ENCODE measurements around the gene MGMT. TPM values are rescaled to one million over a fixed set of nuclear protein-coding genes. Genes with fewer than 3 reads are reported as not detected.

Gene MGMT
- total and polyA plus RNA-seq, 9 of the 15 experiments (the other 6 are each of a cell fraction or from before 2014, with no cell fraction given) = 0.03 to 0.29 (median 0.11) TPM; not detected in 4

- TF ChIP-seq FOXK1 (CRISPR knock-in tag; IDR thresholded peaks at IDR 0.05; ENCODE audit: borderline replicate concordance) (no peak), NBN (IDR thresholded peaks at IDR 0.05; ENCODE audit: low read depth) (no peak), GTF2F1 (IDR thresholded peaks at IDR 0.05; ENCODE audit: low read depth, low read length) (no peak), MIER1 (IDR thresholded peaks at IDR 0.05; ENCODE audit: low read depth) (no peak), RBM17 (IDR thresholded peaks at IDR 0.05; ENCODE audit: borderline replicate concordance, low read depth, low read length) (no peak), ZNF583 (CRISPR knock-in tag; IDR thresholded peaks at IDR 0.05) (no peak), BCOR (IDR thresholded peaks at IDR 0.05) (no peak)
Measured at GRCh38 chr10:129520440-129521080, 53.5 kb downstream of the MGMT start (continued).

DNA sequence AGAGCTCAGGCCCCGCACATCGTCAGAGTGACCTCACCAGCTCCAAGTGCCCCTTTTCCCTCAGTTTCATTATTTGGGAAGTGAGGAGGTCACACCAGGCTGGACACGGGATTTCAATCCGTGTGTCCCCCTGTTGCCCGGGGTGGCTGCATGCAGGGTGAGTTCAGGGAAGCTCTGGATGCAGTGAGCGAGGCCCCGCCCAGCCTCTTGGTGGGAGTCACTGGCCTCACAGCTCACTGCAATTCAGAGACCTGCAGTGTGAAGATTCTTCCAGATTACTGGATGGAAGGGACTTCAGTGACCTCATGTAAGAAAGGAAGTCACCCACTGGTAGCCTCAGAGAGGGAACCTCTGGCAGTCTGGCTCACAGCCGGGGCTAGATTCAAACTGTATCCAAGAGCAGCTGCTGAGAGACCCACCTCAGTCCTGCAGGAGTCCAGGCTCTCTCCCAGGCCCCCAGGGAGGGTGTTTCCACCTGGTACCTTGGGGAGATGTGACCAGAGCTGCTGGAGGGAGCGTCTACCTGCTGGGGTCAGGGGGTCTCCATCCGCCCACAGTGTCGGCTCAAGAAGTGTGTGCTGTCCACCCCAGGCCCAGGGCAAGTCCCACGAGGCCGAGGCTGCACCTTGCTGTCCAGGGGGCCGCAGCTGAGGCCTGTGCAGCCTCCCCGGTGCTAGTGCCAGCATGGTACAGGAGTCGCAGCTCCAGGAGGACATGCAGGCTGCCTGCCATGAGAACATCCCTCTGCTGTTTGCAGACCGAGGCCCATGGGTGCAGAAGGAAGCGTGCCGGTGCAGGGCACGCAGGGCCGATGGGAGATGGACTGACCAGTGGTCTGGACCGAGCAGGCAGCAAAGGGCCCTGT is 54.4 kb downstream of the MGMT start:
- in situ Hi-C loops (cut with MboI) (no loop called here), intact Hi-C loops (cut with micrococcal nuclease) (no loop called here)
- no peaks in the 10 kb centered on the region for H4K20me1 ChIP-seq (replicated peaks; ENCODE audit: control insufficient read depth, insufficient read depth, low read length)
- no peaks in the 10 kb centered on the region for H3K36me3 ChIP-seq (ENCODE audit: control insufficient read depth, insufficient read depth, low read length)
- no peak overlapping the region for H3K4me3 ChIP-seq
- no peaks in the 10 kb centered on the region for H3K4me1 ChIP-seq (replicated peaks in 1 of 2; ENCODE audit: control insufficient read depth in 2 of 2, insufficient read depth in 2 of 2, low read length in 2 of 2)
- no TSS peak for BruUV-seq (replicated peaks)
- H3K27ac ChIP-seq (ENCODE audit: extremely low read depth, low read depth, low read length) = no peak overlapping the region
- peaks cover 0 to 18% of the 10 kb centered on the region in 2 experiments; a peak in 1 of 5 replicates for H3K27me3 ChIP-seq (ENCODE audit: control insufficient read depth in 2 of 2, insufficient read depth in 2 of 2, low read length in 2 of 2)
- H3K9me3 ChIP-seq (replicated peaks; ENCODE audit: control insufficient read depth, insufficient read depth, low read depth, low read length) = no peaks in the 10 kb centered on the region
- 0% methylated on average over 11 of the region's 22 CpGs for WGBS (ENCODE audit: insufficient coverage, low coverage, missing lambda C conversion rate)
- CTCF ChIA-PET (ENCODE audit: low intra/inter-chr PET ratio) = no interaction called here
- H3K9me1 ChIP-seq (ENCODE audit: control insufficient read depth, insufficient read depth, low read length) = no peaks in the 10 kb centered on the region
- no peak overlapping the region for H3K9ac ChIP-seq (ENCODE audit: insufficient read depth in 1 of 2, low read depth in 2 of 2, low read length in 2 of 2)
- H2AFZ ChIP-seq (ENCODE audit: low read depth, low read length) = no peak overlapping the region
- H3K4me2 ChIP-seq (ENCODE audit: insufficient read depth, low read length) = no peak overlapping the region
- FAIRE-seq = no peak
- POLR2A ChIA-PET = no interaction called here
- DNase-seq (ENCODE audit: extremely low read depth in 1 of 4, low spot score in 3 of 4) = no peak
- no peak for ATAC-seq
- H3K79me2 ChIP-seq (ENCODE audit: control insufficient read depth, insufficient read depth, low read length) = no peaks in the 10 kb centered on the region
- TF ChIP-seq, protein P1, sequence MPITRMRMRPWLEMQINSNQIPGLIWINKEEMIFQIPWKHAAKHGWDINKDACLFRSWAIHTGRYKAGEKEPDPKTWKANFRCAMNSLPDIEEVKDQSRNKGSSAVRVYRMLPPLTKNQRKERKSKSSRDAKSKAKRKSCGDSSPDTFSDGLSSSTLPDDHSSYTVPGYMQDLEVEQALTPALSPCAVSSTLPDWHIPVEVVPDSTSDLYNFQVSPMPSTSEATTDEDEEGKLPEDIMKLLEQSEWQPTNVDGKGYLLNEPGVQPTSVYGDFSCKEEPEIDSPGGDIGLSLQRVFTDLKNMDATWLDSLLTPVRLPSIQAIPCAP (CRISPR knock-in tag; IDR thresholded peaks at IDR 0.05; ENCODE audit: borderline replicate concordance) = no peak
- no peak for TF ChIP-seq RFX5 (IDR thresholded peaks at IDR 0.05; ENCODE audit: low read depth, low read length)
- no peak for TF ChIP-seq RBFOX2 (IDR thresholded peaks at IDR 0.05; ENCODE audit: low read depth, low read length)
- no peak for TF ChIP-seq SAFB (IDR thresholded peaks at IDR 0.05; ENCODE audit: borderline replicate concordance, low read depth, low read length)
- no peak for TF ChIP-seq ZNF592 (IDR thresholded peaks at IDR 0.05)
- TF ChIP-seq EWSR1 (IDR thresholded peaks at IDR 0.05; ENCODE audit: borderline replicate concordance, low read depth, partially characterized antibody) = no peak
- TF ChIP-seq KHSRP (IDR thresholded peaks at IDR 0.05) = no peak

All from K562 (cell line).